RWPE2 (cell line): ENCODE measurements around the gene TBCC.

Experiments used
- ATAC-seq: fragments of 200-7000 bp; cut with Tn5 transposase; 3 replicates; pipeline ENCODE4 v1.9.1; 2021; ENCODE audit warnings: low read depth
- DNase-seq: peaks from one replicate; pipeline ENCODE4 v3.0.0-alpha.2; 2020; ENCODE audit warnings: low spot score
- H3K27ac ChIP-seq: fragments of 450-650 bp; 2 replicates; pipeline ENCODE4 v1.5.1; 2017; ENCODE audit warnings: mild to moderate bottlenecking; ENCODE audit not compliant: poor library complexity, severe bottlenecking
- H3K27me3 ChIP-seq: fragments of 250-450 bp; sonication (Bioruptor Pico); 2 replicates; pipeline ENCODE4 v1.5.1; 2021; ENCODE audit warnings: mild to moderate bottlenecking, moderate library complexity; ENCODE audit not compliant: insufficient read depth, poor library complexity, severe bottlenecking
- H3K36me3 ChIP-seq: fragments of 250-450 bp; sonication (Bioruptor Pico); 2 replicates; pipeline ENCODE4 v1.5.1; 2020; ENCODE audit warnings: low read depth, mild to moderate bottlenecking, moderate library complexity
- H3K4me1 ChIP-seq: fragments of 250-450 bp; sonication (Bioruptor Pico); 2 replicates; pipeline ENCODE4 v1.5.1; 2021; ENCODE audit warnings: mild to moderate bottlenecking, moderate library complexity; ENCODE audit not compliant: insufficient read depth, poor library complexity, severe bottlenecking
- H3K4me3 ChIP-seq: fragments of 250-450 bp; sonication (Bioruptor Pico); 2 replicates; pipeline ENCODE4 v1.5.1; 2021; ENCODE audit warnings: mild to moderate bottlenecking, moderate library complexity; ENCODE audit not compliant: severe bottlenecking
- H3K9me3 ChIP-seq: fragments of 250-450 bp; sonication (Bioruptor Pico); 2 replicates; pipeline ENCODE4 v1.5.1; 2021; ENCODE audit warnings: mild to moderate bottlenecking, moderate library complexity; ENCODE audit not compliant: severe bottlenecking
- CTCF ChIP-seq: fragments of 450-650 bp; IDR thresholded peaks from one replicate; pipeline ENCODE4 v1.5.1; 2017; ENCODE audit warnings: mild to moderate bottlenecking, moderate library complexity; ENCODE audit not compliant: poor library complexity, severe bottlenecking

TBCC gene

GRCh38 chr6:42702200-42702599 lies 43.7 kb downstream of the TBCC start:
- H3K4me3 ChIP-seq, result no peak overlapping the region
- H3K27ac ChIP-seq, result peak overlapping the region; percentile 60
- DNase-seq (no peak), ATAC-seq (peak; percentile 87)
- no peaks in the 10 kb centered on the region for H3K36me3 ChIP-seq
- no peaks in the 10 kb centered on the region for H3K9me3 ChIP-seq
- TF ChIP-seq CTCF, result no peak
- no peaks in the 10 kb centered on the region for H3K4me1 ChIP-seq
- no peaks in the 10 kb centered on the region for H3K27me3 ChIP-seq

- no peak overlapping the region for H3K27ac ChIP-seq
- H3K9me3 ChIP-seq, result no peaks in the 10 kb centered on the region
- ATAC-seq (no peak), DNase-seq (no peak)
- H3K4me1 ChIP-seq, result peaks cover 9% of the 10 kb centered on the region
- no peak overlapping the region for H3K4me3 ChIP-seq
- peaks cover 3% of the 10 kb centered on the region for H3K36me3 ChIP-seq
- TF ChIP-seq CTCF, result no peak
- H3K27me3 ChIP-seq, result no peaks in the 10 kb centered on the region
Measured at GRCh38 chr6:42698217-42698616, 47.7 kb downstream of the TBCC start.

GRCh38 chr6:42697268-42697655 lies 48.6 kb downstream of the TBCC start:
- H3K4me1 ChIP-seq, result peaks cover 19% of the 10 kb centered on the region
- no peaks in the 10 kb centered on the region for H3K9me3 ChIP-seq
- ATAC-seq (no peak), DNase-seq (no peak)
- no peak overlapping the region for H3K27ac ChIP-seq
- no peak for TF ChIP-seq CTCF
- H3K4me3 ChIP-seq, result no peak overlapping the region
- H3K27me3 ChIP-seq, result no peaks in the 10 kb centered on the region
- H3K36me3 ChIP-seq, result peaks cover 9% of the 10 kb centered on the region

GRCh38 chr6:42696526-42697267 lies 49.2 kb downstream of the TBCC start:
- no peak for TF ChIP-seq CTCF
- DNase-seq (no peak), ATAC-seq (no peak)
- no peak overlapping the region for H3K4me3 ChIP-seq
- peaks cover 24% of the 10 kb centered on the region for H3K4me1 ChIP-seq
- H3K27ac ChIP-seq, result no peak overlapping the region
- no peaks in the 10 kb centered on the region for H3K27me3 ChIP-seq
- no peaks in the 10 kb centered on the region for H3K9me3 ChIP-seq
- peaks cover 9% of the 10 kb centered on the region for H3K36me3 ChIP-seq

- Histone ChIP-seq H3K36me3 (peaks cover 28% of the 10 kb centered on the region), H3K27ac (peak overlapping the region; percentile 76), H3K4me1 (peaks cover 24% of the 10 kb centered on the region), H3K27me3 (no peaks in the 10 kb centered on the region), H3K9me3 (no peaks in the 10 kb centered on the region), H3K4me3 (no peak overlapping the region)
- no peak for TF ChIP-seq CTCF
- ATAC-seq (peak; percentile 37; the same call in 2 of the 3 replicates), DNase-seq (no peak)
Measured at GRCh38 chr6:42694586-42694985, 51.3 kb downstream of the TBCC start.
